ENCODE data around the gene STIM2.

GRCh38 chr4:26815706-26816105 is 44.9 kb upstream of the STIM2 start:
- TF ChIP-seq CTCF (IDR thresholded peaks at IDR 0.05) (no peak), EZH2 (IDR thresholded peaks at IDR 0.05) (no peak)

Data from neural progenitor cell (in vitro differentiated cells).